GM18508 (cell line): Measurements from ENCODE around the gene MPIG6B.
"Not testable (repeated sequence)": the region's sequence is repeated elsewhere in the genome, so short reads cannot be mapped to it uniquely, and the experiment has no call there.

Experiments used
- ATAC-seq: cut with Tn5 transposase; IDR thresholded peaks from one replicate; pipeline ENCODE4 v1.9.1; 2021; ENCODE audit warnings: moderate number of reproducible peaks; ENCODE audit not compliant: insufficient read depth, unreplicated experiment

MPIG6B gene

DNA sequence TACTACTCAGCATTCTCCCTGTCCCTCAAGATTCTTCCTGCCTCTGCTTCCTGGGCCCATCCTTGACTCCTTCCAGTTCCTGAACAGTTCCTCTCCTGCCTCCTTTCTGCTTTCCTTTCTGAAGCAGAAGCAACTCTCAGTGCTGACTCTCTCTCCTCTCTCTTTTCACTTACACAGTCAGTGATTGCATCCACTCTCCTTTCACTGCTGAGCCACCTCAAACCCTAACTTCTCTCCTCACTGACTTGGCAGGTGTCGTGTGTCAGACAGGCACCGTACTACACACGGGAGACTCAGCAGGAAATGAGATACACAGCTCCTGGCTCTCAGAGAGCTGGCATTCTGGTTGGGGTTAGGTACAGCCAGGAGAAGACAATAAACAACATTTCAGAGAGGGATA lies 25.6 kb upstream of the MPIG6B start:
- ATAC-seq: no peak

DNA sequence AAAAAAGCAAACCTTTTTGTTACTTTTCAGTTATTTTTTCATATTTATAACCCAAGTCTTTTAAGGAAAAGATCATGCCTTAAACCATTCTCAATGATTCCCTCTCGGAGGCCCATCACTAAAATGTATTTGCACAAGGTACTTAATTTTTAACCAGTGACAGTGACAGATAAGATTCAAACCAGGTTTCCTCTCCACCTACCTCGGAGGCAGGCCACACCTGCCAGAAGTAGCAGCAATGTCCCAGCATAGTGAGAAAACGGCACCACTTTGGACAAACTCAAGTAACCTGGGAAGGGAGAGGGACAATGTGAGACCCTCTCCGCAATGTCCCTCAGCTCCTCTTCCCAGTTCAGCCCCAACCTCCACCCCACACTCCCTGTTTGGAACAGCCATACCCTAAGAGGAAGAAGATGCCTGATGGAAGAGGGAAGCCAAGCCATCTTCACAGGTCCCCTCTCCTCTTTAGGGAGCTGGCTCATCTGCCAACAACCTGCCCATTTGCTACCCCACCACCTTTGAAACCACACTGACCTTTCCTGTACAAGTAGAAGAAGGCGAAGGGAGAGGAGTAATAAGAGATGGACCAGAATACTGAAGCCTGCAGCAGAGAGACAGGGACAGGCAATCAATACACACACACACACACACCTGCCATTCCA lies 22.3 kb upstream of the MPIG6B start:
- no peak for ATAC-seq

DNA sequence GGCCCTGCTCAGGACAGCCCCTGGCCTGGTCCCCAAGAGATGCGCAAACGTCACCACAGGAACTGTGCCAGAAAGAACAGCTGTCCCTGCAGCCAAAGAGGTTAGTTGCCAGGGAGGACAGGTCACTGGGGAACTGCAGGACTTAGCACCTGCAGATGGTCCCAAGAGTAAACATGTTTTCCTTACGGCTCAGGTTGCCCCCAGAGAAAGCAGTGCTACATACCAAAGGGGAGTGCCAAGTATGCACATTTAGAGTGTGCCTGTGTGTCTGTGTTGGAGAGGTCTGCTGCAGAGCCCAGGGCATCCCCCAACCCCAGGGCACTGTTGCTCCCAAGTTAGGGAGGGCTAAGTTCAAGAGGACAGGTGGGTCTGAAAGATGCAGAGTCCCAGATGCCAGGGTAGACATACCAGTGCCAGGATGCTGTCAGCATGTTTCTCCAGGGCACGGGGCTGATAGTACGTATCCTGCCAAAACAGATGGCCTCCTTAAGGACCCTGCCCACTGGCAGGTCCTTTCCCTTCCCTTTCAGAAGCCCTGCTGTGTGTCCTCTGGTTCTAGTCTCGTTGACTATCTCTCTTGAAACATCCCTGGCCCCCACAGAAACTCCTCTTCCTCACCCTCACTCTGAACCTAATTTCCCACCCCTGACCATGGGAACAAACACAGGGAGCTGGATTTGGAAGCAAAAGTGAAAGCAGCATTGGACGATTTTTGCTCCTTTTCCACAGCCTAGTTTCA lies 21.3 kb upstream of the MPIG6B start:
- ATAC-seq: no peak

DNA sequence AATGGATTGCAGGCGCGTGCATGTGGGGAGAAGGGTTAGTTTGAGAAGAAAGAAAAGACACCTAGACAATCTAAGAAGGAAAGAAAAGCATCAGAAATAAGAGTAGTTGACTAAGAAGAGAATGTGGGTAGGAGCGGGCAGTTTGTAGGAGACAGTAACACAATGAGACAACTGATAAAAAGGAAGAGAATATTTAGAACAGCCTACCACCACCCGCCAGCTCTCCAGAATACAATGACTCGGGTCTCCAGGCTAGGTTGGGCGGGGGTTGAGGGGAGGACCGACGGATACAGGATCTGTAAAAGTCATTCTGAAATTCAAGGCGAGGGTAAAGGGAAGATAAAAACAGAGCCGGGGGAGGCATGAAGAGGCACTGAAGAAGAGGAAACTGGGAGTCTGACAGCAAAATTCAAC lies 20.8 kb upstream of the MPIG6B start:
- no peak for ATAC-seq

DNA sequence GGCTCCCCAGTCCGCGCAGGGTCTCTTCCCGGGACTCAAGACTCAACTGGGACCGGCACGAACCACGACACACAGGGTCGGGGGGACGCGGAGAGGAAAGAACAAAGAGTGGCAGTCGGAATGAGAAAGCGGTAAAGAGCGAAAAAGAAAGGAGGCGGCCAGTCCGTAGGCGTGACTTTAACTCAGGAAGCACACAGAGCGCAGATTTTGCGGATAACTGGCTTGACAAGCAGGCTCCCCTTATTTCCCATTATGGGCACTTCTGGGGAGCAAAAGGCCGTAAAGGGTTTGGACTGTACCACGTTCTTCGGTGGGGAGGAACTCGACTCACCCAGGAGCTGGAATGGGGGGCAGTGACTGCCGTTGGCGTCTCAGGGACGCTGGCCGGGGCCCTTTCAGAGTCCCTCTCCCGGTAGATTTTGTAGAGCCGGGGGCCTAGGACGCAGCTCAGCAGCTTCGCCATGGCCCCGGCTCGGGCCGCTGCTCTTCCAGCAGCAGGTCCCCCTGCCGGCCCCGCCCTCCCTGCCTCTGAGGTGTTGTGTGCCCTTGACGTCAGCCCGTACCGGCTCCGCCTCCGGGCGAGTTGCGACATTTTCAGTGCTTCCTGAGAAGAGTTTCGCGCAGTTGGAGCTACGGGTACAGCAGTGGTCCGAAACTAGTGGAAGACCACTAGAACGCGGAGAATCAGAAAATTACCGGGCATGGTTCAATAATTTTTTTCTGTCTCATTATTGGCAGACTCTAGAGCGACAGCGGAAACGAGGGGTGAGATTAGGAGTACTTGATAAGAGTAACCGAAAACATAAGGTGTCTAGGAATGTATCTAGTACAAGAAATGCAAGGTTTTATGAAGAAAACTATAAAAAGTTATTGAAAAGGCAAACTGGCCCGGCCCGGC lies 20.1 kb upstream of the MPIG6B start, which contains the start of gene ABHD16A:
Gene ABHD16A, minus strand, starts transcription at position 506 of the 898 bp plus-strand sequence. Its CDS starts 43 bp downstream, at position 463.
- ATAC-seq: no peak

DNA sequence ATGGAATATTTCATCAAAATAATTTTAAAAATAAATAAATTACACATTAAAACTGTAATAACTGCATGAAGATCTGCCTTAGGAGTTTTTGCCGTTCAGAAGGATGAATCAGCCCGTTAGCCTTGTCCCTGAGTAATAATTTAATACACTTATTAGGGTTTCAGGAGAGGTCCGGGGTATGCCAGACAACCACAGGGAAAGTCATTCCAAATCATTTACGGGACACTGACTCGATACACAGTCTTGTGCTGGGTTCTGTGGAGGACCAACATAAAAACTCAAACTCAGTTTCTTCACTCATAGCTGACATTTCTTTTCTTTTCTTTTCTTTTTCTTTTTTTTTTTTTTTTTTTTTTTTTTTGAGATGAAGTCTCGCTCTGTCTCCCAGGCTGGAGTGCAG lies 17.2 kb upstream of the MPIG6B start:
- ATAC-seq: no peak

DNA sequence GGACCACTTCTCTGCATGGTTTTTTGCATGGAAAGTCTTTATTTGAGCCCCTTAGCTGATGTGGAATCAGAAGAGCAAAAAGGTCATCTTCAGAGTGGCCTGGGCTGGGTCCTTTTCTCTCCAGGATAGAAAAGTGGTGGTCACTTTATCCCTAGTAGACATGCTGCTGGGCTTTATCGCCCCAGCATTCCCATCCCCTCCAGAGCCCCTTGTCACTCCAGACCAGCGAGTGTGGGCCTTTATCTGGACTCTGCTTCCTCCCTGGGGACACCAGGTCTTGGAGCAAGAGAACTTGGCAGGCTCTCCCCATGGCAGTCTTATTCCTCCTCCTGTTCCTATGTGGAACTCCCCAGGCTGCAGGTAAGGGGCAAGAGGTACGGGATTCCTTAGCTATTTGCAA lies 16.6 kb upstream of the MPIG6B start, which contains the start of gene LY6G6F:
Gene LY6G6F, plus strand, starts transcription at position 268 of the 400 bp plus-strand sequence. Its CDS starts 41 bp downstream, at position 309.
- ATAC-seq: no peak

DNA sequence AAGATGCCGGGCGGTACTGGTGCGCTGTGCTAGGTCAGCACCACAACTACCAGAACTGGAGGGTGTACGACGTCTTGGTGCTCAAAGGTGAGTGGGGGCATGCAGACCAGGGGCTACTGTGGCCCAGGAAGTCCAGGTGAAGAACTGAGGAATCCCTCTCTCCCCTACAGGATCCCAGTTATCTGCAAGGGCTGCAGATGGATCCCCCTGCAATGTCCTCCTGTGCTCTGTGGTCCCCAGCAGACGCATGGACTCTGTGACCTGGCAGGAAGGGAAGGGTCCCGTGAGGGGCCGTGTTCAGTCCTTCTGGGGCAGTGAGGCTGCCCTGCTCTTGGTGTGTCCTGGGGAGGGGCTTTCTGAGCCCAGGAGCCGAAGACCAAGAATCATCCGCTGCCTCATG lies 15.5 kb upstream of the MPIG6B start:
- no peak for ATAC-seq

DNA sequence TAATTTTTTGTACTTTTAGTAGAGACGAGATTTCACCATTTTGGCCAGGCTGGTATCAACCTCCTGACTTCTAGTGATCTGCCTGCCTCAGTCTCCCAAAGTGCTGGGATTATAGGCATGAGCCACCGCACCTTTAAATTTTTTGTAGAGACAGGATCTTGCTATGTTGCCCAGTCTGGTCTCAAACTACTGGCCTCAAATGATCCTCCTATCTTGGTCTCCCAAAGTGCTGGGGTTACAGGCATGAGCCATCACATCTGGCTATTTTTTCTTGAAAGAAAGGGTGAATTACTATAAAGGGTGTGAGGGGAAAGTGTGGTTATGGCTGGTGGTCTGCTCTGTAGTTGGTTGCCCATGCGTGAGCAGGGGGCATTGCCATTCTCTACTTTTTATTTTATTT lies 14.9 kb upstream of the MPIG6B start:
- no peak for ATAC-seq

GRCh38 chr6:31709157-31709556 lies 14.0 kb upstream of the MPIG6B start:
- ATAC-seq: not testable (repeated sequence)

DNA sequence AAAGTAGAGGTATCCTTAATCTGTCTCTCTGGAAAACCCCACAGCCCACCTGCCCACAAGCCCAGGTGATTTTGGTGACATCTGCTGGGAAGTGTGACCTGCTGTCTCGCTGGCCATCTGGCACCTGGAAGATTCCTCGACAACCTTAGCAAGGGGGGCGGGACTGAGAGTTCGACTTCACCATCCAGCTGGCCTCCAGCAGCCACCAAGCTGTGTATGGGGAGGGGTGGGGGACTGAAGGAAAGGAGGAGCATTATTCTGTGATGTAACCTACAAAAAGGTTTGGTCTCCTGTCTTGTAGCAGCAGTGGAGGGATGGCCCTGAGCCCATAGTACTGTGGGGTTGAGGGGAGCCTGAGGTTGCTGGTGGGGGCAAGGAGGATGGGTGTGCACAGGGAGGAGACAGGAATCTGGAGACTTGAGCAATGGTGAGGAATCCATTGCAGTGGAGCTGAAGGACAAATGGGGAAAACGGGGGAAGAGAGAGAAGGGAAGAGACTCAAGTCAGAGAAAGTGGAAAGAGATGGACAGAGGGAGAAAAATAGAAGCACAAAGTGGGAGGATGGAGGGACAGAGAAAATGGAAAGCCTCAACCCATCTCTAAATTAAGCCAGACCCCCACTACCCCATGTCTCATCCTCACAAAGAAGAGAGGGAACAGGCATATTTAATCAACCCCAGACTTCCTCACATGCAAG lies 12.5 kb upstream of the MPIG6B start:
- no peak for ATAC-seq

DNA sequence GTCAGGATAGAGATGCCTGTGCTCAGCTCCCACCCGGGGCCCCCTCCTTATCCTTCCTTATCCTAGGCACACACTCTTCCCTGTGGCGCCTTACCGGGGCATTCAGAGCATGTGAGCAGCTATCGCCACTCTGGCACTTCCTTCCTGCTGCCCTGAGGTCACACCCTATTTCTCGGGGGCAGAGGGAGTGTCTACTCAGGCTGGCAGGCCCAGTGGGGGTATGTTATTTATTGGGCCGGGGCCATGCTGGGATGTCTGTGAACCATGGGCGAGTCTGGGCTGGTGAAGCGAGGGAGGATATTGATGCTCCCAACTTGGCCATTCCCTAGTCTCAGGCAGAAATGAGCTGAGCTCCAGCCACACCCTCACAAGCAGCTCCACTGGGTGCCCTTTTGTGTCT lies 11.9 kb upstream of the MPIG6B start:
- ATAC-seq: no peak

- ATAC-seq: no peak
These were observed 10.9 kb upstream of the MPIG6B start for GRCh38 chr6:31712296-31712695.

GRCh38 chr6:31713465-31713864 lies 9.7 kb upstream of the MPIG6B start:
- no peak for ATAC-seq

DNA sequence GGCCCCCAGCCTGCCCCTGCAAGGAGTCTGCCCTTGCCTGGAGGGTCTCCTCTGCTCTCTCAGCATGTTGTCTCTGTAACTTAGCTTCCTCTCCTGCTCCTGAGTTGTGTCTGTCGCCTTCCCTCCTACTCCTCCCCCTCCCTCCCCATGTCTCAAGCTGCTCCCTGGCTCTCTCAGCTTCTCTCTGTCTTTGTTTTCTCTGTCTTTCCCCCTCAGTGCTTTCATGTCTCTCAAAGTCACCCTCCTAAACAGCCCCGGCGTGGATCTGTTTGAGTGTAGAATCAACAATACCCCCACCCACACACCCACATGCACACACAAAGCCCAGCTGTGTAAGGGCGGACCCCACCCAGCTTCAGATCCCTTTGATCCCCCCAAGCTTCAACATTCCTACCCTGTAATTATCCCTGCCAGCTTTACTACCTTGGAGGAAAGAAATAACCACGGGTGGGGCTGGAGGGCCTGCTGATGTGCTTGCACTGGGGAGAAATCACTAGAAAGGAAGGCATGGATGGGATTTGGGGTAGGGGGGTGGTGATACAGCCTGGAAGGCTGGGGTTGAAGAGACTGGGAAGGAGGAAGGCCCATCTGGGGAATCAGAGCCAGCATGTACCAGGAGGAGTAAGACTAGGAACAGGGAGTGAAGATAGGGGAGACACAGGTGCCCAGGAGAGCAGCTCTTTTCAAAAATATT lies 9.0 kb upstream of the MPIG6B start:
- no peak for ATAC-seq

DNA sequence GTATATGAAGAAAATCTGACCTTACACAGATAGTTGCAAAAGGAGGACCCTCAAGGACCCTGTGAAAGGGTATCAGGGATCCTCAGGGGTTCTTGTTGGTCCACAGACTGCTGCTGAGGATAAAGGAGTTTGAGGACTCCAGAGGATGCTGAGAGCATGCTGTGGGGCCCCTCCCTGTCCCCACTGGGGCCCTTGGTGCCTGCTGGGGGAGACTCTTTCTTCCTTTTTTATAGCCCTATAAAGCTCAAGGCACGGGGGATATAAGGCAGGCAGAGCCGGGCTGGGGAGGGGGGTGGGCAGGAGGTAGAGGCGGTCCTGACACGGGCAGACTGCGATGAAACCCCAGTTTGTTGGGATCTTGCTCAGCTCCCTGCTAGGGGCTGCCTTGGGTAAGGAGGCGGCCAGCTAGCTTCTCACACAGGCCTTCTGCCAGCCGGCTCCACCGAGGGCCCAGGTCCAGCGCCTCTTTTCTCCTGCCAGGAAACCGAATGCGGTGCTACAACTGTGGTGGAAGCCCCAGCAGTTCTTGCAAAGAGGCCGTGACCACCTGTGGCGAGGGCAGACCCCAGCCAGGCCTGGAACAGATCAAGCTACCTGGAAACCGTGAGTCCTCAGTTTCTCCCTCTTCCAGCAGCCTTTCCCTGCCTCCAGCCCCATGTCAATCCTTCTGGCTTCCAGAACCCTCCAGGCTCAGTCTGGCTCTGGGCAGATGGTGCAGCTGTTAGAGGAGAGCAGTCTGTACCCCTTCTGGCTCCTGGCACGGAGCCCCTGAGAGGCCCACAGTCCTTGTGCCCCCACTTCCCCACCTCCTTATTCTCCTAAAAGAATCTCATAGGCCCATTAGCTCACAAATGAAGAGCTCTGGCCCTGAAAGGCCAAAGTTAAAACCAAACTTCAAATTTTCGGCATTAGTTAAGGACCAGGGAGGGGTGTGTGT lies 7.9 kb upstream of the MPIG6B start, which contains the start of gene LY6G6D:
Gene LY6G6D, plus strand, starts transcription at position 327 of the 937 bp plus-strand sequence. Its CDS starts 8 bp downstream, at position 335.
- ATAC-seq: no peak

- no peak for ATAC-seq
These were observed 5.5 kb upstream of the MPIG6B start for GRCh38 chr6:31717499-31718222.

DNA sequence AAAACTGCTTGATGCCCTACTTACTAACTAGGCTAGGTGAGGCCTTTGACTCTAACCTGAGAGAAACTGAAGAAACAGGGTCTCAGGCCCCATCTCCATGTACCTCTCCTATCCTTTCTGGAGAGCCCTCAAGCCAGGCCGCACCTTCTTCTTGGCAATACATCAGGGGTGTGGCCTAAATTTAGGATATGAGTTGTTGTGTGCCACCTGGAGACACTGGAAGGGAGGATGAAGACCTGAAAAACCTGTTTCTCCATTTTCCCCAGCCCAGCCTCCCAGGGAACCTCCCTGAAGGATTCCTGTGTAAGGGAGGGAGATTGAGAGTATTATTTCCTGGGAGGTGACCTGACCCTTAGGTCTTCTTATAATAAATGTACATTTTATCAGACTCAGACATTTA lies 4.9 kb upstream of the MPIG6B start:
- ATAC-seq: no peak
